Femur (tissue), 1 donor: ENCODE data around the gene EPHB6.

ENCODE experiments used
- DNase-seq: peaks from one replicate; pipeline ENCODE4 v3.0.0-alpha.2; 2017

Gene EPHB6

GRCh38 chr7:142854372-142855113, at the start of gene EPHB6:
Gene EPHB6 (plus strand): TSS chr7:142855076. CDS start chr7:142863228, 8,152 bp downstream.
- DNase-seq, result peak; percentile 87

- DNase-seq, result no peak
Observed at GRCh38 chr7:142805350-142806021, 49.4 kb upstream of the EPHB6 start.

DNA sequence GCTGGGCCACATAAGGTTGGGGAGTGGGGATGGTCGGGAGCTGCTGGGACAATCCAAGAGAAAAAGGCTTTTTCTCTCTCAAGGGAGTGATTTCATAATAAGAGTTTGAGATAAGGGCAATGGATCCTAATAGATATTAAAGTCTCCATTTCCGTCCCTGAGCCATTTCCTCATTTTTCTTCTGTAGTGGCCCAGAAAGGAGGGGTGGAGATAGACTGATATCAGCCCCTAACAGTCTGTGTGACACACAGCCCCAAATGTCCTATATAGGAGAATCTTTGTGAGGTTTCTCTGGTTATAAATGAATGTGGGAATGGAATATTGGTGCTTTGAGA, 48.9 kb upstream of the EPHB6 start:
- DNase-seq, result no peak

DNA sequence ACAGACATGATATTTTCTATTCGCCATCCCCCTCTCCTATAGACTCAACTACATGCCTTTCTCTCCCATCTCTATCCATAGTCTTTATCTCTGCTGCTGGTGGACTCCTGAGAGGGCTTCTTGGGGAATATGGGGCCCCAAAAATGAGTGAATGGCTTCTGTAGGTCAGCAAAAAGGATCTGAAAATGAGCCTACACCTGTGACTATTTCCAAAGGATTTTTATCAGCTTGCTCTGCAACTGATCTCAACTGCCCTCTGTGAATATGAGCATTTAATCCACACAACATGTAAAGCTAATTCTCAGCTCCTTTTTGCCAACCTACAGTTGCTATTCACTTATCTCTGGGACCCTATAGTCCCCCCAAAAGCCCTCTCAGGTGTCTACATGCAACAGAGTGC, 47.9 kb upstream of the EPHB6 start:
- DNase-seq, result no peak

GRCh38 chr7:142807855-142808460, 46.9 kb upstream of the EPHB6 start:
- no peak for DNase-seq

GRCh38 chr7:142808461-142808801, 46.4 kb upstream of the EPHB6 start:
- DNase-seq, result no peak

DNA sequence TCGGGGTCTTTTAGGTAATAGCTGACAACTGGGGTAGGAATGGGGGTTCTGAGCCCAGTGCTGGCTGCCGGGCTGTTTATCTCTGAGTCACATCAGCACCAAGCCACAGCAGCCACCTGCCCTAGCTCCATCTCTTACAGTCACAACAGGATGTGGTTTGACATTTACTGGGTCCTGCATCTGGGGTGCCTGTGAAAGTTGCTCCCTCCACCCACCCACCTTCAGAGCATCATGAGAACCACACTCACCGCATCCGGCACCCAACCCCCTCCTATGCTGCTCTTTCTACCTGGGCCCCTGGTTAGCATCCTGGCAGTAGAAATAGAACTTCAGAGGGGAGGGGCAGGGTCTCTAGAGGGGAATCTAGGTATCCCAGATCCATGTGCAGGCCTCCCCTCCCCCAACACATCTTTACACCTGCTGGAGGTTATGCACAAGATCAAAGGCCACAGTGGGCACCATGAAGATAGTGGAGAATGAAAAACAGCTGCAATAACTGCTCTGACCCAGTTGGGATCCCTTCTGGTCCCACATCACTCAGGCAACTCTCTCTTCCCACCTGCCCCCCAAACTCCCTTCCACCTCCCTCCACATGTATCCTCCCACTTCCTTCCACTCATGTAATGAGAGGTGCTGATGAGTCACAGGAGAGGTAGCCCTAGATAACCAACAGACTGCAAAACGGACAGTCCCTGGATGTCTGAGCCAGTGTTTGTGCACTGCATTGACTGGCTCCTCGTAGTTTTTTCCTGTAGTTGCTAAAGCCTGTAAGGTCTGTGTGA, 45.9 kb upstream of the EPHB6 start:
- peak; percentile 41 for DNase-seq

- DNase-seq, result no peak
Observed at GRCh38 chr7:142809671-142810070, 45.2 kb upstream of the EPHB6 start.

DNA sequence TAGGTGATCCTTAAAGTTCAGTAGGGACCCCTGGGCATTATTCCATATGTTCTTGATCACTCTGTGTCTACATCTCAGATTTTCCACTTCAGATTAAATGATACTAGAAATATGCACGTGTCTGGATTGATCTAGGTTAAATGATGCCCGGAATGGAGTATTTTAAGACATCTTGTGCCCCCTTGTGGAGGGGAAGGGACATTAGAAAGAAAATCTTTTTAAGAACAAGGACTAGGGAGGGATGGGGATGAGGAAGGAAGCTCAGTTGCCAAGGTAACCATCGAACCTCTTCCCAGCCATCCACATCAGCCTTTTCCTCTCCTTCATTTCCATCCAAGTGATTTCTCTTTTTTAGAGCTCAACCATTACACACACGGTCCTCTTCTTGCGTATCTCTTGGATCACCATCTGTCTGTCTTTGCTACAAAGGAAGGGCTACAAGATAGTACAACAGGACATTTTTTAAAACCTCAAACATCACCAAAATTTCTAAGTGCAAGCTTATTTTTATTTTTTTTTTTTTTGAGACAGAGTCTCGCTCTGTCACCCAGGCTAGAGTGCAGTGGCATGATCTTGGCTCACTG, 43.6 kb upstream of the EPHB6 start:
- DNase-seq, result no peak

DNA sequence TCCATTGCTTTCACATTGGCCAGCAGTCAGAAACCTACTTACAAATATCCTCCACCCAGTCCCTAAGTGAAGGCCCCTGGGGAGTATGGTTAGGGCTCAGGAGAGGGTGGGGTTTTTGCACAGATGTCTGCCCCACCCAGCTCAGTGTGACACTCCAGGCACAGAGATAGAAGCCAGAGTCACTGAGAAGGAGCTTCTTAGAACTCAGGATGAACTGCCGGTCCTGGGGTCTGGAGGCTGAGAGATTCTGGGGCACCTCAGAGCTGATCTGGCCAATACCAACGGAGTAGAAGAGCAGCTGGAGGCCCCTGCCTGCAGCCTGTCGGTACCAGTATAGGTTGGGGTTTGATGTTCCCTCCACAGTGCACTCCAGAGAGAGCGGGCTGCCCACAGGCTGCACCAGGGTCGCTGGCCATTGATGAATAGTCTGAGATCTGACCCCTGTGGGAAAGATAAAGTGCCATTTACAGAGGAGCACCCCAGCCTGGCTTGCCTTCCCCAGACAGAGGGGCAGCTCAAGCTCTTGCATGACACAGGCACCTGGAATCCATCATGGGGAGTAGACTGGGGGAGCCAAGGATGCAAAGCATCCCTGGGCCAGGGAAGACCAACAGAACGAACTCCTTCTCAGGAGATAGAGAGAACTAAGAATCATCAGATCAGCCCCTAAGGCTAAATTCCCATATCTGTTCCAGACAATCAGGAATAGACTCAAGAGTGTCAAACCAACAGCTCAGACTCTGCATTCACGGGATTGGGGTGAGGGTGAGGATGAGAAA, 42.2 kb upstream of the EPHB6 start:
- DNase-seq, result no peak

- DNase-seq, result no peak
Observed at GRCh38 chr7:142813226-142813625, 41.6 kb upstream of the EPHB6 start.

- no peak for DNase-seq
Observed at GRCh38 chr7:142813699-142814098, 41.2 kb upstream of the EPHB6 start.

GRCh38 chr7:142814451-142814850, 40.4 kb upstream of the EPHB6 start:
- DNase-seq, result no peak

- DNase-seq, result no peak
Observed at GRCh38 chr7:142815134-142815533, 39.7 kb upstream of the EPHB6 start.

DNA sequence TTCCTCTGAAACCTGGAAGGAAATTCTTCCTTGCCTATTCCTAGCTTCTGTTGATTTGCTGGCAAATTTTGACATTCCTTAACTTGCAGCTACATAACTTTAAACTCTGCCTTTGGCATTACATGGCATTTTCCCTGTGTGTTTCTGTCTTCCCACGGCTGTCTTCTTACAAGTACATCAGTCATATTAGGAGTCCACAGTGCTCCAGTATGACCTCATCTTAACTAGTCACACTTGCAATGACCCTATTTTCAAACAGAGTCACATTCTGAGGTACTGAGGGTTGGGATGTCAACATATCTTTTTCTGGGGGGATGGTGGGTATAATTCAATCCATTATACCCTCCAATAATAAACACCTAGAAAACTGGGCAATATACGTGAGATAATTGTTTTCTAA, 37.4 kb upstream of the EPHB6 start:
- DNase-seq, result no peak

DNA sequence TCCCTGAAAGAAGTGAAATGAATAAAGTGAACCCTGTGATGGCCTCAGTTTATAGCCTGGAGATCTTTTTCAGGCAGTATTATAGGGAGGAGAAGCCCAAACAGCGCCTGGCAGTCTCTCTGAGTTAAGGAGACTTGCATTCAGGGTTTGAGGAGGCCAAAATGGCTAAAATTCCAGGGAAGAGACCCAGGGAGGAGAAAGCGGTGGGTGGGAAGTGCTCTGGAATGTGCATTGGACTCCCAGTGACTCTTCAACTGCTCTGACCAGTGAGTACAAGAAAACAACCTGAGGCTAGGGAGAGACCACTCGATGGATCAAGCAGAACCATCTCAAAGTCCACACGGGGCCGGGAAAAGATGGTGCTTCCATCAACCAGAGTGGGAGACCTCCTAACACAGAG, 35.3 kb upstream of the EPHB6 start:
- DNase-seq, result no peak

DNA sequence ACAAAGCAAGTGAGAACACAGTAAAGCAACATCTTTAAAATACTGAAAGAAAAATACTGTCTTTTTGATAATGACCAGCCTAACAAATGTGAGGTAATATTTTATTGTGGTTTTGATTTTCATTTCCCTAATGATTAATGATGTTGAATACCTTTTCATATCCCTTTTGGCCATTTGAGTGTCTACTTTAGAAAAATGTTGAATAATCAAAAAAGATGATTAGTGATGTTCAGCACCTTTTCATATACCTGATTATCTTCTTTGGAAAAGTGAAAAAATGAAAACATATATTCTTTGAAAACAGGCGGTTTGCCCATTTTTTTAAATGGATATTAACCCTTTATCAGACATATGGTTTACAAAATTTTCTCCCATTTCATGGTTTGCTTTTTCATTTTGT, 32.2 kb upstream of the EPHB6 start:
- DNase-seq, result no peak

DNA sequence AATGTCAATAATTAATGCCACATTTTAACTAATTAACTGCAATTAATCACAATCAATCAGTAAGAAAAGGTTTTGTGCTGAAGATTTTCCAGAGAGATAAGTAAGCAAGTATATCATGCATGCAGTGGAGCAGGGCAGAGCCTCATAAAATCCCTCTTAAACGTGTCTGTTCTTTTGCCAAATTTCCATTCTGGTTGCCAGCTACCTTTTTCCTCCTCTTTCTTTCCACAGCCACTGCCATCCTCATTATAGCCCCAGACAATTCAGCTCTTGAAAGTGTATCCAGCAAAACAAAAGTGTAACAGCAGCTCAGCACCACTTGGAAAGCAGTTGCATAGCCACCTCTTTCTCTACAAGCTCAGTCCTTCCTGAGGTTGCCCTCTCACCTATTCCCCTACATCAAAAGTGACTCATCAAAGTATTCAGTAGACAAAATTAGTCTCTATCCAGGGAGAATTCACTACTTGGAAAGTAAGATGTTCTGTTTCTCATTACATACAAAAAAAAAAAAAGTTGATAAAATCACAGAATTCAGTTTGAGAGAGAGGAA, 26.9 kb upstream of the EPHB6 start:
- DNase-seq, result no peak

GRCh38 chr7:142832417-142832816, 22.5 kb upstream of the EPHB6 start:
- no peak for DNase-seq

GRCh38 chr7:142833174-142834048, 21.5 kb upstream of the EPHB6 start:
- no peak for DNase-seq

DNA sequence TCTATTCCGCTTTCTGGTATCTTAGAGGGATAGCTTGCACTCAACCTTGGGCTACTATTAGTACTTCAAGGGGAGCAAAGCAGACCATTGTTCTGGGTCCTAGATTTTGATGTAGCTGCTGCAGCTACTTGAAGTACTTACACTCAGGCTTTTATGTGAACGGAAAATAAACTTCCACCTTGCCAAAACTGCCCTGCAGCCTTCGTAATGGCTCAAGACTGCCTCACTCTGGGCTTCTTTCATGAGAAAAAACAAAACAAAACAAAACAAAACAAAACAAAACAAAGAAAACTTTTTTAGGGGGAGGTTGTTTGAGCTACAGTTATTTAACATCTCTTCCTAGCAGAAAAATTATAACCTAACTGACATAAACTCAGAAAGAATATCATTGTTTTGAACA, 19.4 kb upstream of the EPHB6 start:
- DNase-seq, result no peak
